Measurements from ENCODE around the gene TBC1D14.

DNA sequence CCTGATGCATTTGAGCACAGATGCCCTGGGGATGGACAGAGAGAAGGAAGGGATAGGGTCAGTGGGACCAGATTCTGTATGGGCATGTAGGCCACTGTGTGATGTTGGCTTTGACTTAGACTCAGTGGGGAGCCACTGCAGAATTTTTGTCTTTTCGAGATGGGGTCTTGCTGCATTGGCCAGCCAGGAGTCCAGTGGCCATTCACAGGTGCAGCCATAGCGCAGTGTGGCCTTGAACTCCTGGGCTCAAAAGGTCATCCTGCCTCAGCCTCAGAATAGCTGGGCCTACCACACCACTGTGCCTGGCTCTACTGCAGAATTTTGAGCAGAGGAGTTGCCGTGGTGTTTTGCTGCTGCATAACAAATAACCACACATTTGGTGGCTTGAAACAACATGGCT lies 22.8 kb downstream of the TBC1D14 start:
- TF ChIP-seq, protein P1, sequence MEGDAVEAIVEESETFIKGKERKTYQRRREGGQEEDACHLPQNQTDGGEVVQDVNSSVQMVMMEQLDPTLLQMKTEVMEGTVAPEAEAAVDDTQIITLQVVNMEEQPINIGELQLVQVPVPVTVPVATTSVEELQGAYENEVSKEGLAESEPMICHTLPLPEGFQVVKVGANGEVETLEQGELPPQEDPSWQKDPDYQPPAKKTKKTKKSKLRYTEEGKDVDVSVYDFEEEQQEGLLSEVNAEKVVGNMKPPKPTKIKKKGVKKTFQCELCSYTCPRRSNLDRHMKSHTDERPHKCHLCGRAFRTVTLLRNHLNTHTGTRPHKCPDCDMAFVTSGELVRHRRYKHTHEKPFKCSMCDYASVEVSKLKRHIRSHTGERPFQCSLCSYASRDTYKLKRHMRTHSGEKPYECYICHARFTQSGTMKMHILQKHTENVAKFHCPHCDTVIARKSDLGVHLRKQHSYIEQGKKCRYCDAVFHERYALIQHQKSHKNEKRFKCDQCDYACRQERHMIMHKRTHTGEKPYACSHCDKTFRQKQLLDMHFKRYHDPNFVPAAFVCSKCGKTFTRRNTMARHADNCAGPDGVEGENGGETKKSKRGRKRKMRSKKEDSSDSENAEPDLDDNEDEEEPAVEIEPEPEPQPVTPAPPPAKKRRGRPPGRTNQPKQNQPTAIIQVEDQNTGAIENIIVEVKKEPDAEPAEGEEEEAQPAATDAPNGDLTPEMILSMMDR (IDR thresholded peaks at IDR 0.05; ENCODE audit: low read depth, low read length) = no peak
- no peak for TF ChIP-seq EZH2phosphoT487 (IDR thresholded peaks at IDR 0.05; ENCODE audit: low read depth)
